Measurements from ENCODE around the gene OIT3. TPM values are rescaled to one million over a fixed set of nuclear protein-coding genes. Genes with fewer than 3 reads are reported as not detected.
A peak's percentile ranks its signal among the peaks of the same experiment; 100 is the strongest.
"Not testable (repeated sequence)": the region's sequence is repeated elsewhere in the genome, so short reads cannot be mapped to it uniquely, and the experiment has no call there.

Gene OIT3
- polyA plus RNA-seq, 10 donors: 5.7 to 10.9 (median 8.5) TPM

DNA sequence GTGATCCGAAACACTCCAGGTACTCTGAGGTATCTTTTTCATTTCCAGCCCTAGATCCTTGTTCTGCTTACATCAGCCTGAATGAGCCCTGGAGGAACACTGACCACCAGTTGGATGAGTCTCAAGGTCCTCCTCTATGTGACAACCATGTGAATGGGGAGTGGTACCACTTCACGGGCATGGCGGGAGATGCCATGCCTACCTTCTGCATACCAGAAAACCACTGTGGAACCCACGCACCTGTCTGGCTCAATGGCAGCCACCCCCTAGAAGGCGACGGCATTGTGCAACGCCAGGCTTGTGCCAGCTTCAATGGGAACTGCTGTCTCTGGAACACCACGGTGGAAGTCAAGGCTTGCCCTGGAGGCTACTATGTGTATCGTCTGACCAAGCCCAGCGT is 5.1 kb downstream of the OIT3 start:
- no peak for DNase-seq

DNA sequence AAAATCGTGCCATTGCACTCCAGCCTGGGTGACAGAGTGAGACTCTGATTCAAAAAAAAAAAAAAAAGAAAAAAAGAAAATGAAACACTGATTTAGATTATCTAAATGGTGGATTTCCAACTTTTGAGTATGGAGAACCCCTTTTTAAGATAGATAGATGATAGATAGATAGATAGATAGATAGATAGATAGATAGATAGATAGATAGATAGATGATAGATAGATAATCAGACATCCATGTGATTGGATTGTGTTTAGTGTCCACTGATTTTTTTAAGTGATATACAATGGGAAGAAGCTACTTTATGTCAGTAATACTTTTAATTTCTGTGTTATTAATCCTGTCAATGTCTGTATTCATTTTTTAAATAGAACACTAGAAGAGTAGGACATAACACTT is 6.0 kb downstream of the OIT3 start:
- DNase-seq: no peak

DNA sequence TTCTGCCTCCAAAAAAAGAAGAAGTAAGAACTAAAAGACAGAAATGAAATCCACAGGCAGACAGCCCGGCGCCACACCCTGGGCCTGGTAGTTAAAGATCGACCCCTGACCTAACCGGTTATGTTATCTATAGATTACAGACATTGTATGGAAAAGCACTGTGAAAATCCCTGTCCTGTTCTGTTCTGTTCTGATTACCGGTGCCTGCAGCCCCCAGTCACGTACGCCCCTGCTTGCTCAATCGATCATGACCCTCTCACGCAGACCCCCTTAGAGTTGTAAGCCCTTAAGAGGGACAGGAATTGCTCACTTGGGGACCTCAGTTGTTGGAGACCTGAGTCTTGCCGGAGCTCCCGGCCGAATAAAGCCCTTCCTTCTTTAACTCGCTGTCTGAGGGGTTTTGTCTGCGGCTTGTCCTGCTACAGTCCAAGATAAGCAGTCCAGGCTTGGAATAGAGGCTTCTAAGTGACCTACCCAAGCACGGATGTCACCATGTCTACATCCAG is 10.5 kb downstream of the OIT3 start:
- DNase-seq: not testable (repeated sequence)

DNA sequence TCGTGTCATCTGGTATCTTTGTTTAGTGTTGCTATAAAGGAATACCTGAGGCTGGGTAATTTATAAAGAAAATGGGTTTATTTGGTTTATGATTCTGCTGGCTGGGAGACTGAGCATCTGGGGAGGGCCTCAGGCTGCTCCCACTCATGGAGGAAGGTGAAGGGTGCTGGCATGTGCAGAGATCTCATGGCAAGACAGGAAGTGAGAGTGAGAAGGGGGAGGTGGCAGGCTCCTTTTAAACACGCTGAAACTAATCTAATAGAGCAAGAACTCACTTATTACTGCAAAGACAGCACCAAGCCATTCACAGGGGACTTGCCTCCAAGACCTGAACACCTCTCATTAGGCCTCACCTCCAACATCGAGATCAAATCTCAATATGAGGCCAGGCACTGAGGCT is 11.3 kb downstream of the OIT3 start:
- DNase-seq: no peak

DNA sequence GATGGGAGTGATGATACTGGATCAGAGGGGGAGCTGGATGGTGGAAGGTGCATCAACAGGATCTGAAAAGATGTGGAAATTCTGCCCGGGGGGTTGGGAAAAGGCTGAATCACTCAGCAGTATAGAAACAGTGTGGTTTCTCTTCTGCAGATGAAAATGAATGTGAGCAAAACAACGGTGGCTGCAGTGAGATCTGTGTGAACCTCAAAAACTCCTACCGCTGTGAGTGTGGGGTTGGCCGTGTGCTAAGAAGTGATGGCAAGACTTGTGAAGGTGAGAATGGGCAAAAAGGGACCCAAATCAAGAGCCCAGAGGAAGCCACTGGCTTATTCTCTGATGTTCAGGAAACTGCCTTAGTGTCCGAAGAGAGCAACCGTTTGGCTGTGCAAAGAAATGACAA is 12.9 kb downstream of the OIT3 start:
- no peak for DNase-seq

DNA sequence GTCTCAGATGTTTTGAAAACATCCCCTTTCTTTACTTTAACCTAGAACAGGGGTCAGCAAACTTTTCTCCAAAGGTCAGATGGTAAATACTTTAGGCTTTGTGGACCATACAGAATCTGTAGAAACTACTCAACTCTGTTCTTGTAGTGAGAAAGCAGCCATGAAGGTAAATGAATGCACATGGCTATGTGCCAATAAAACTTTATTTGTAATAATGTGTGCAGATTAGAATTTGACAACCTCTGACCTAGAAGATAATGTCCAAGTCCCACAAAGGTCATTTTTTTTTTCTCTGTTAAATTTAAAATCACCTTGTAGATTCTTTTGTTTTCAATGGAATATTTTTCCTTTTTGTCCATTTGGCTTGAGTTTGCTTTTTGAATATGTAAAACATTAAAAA is 17.2 kb downstream of the OIT3 start:
- no peak for DNase-seq

DNA sequence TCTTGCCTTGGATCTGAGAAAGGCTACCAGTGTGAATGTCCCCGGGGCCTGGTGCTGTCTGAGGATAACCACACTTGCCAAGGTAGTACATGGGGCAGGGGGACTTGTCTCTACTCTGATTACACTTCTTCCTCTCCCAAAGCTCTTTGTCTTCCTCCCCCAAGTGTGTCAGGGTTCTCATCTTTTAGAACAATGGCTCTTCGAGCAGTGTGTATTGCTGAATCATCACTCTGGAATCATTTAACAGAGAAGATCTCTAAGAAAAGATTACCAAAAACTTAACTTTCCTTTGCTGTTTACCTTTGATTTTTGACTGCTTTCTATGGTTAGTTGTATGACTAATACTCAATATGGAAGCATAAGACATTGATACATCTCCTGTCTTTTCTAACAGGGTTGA is 18.2 kb downstream of the OIT3 start:
- DNase-seq: no peak

DNA sequence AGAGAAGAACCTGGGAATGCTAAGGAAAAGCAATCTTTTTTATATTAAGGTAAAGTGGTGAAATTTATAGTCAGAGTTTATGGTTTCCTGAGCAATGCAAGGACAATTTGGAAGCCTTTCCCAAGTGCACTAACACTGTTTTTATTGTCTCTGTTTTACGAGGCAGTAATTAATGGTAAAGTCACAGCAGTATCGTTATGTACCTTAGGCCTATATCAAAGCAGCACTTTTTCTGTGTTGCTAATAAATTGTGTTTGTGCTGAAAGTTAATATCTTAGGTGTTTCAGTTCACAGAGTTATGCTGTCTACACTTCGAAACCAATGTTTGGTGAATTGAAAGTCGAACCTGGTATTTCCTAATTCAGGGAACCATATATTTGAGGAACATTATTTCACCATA is 19.2 kb downstream of the OIT3 start:
- DNase-seq: no peak

DNA sequence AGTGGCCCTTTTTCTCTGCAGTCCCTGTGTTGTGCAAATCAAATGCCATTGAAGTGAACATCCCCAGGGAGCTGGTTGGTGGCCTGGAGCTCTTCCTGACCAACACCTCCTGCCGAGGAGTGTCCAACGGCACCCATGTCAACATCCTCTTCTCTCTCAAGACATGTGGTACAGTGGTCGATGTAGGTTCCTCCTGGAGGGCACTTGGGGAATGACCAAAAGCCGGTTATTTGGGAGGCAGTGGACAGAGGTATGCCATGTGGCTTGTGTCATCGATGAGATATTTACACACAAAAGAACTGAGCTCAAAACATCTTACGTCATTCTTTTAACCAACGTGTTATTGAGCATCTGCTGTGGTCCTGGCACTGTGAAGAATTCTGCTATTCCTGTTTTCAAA is 19.7 kb downstream of the OIT3 start:
- DNase-seq: no peak

DNA sequence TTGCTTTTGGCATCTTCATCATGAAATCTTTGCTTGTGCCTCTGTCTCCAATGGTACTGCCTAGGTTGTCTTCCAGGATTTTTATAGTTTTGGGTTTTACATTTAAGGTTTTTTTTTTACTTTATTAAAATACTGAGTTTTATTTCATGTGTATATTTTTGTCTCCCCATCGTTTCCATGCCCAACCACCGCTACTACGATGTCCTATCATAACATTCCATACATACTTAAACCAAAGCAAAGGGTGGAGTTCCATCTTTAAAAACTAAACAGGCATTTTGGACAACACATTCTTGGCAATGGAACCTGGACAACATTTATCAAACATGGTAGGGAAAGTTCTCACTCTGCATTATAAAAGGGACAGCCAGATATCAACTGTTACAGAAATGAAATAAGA is 23.7 kb downstream of the OIT3 start:
- not testable (repeated sequence) for DNase-seq

DNA sequence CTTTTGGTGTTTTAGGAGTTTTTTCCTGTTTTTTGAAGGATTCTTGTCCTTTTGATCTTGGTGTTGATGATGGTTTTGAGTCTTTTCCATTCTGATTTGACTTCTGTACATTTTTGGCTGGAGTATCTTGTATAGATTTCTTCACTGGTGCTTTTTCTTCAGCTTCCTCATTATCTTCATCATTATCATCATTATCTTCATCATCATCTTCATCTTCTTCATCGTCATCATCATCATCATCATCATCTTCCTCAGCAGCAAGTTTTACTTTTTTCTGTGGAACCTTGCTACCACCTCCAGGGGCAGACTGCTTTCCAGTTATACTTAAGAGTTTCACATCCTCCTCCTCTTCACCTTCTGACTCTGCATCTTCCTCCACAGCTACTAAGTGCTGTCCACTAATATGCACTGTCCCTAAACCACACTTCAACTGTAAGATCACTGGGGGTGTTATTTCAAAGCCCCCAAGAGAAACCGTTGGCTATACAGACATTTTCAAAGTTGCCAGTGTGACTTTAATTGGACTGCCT is 24.3 kb downstream of the OIT3 start:
- DNase-seq: not testable (repeated sequence)

DNA sequence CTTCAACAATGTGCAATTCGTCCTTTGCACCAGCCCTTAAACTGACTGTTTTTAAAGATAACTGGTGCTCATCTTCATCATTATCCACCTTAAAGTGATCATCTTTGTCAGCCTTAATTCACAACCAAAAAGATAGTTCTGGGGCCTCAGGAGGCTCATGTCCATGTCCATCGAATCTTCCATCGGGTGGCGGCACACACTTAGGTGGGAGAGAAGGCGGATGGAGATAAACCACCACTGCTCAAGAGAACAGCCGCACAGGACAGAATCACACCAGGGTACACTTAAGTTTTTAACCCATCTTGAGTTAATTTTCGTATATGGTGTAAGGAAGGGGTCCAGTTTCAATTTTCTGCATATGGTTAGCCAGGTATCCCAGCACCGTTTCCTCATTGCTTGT is 24.8 kb downstream of the OIT3 start:
- no peak for DNase-seq

DNA sequence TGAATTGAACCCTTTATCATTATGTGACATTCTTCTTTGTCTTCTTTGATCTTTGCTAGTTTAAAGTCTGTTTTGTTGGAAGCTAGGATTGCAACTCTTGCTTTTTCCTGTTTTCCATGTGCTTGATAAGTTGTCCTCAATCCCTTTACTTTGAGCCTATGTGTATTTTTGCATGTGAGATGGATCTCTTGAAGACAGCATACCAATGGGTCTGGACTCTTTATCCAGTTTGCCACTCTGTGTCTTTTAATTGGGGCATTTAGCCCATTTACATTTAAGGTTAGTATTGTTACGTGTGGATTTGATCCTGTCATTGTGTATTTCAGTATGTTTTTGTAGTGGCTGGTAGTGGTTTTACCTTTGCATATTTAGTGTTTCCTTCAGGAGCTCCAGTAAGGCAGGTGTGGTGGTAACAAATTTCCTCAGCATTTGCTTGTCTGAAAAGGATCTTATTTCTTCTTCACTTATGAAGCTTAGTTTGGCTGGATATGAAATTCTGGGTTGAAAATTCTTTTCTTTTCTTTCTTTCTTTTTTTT is 27.7 kb downstream of the OIT3 start:
- DNase-seq: not testable (repeated sequence)

DNA sequence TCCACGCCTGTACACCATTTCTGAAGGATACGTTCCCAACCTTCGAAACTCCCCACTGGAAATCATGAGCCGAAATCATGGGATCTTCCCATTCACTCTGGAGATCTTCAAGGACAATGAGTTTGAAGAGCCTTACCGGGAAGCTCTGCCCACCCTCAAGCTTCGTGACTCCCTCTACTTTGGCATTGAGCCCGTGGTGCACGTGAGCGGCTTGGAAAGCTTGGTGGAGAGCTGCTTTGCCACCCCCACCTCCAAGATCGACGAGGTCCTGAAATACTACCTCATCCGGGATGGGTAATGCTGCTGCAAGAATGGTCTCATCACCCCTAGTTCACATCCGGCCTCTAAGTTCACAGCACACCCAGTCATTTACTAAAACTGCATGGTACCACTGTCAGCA is 30.8 kb downstream of the OIT3 start:
- DNase-seq: no peak

DNA sequence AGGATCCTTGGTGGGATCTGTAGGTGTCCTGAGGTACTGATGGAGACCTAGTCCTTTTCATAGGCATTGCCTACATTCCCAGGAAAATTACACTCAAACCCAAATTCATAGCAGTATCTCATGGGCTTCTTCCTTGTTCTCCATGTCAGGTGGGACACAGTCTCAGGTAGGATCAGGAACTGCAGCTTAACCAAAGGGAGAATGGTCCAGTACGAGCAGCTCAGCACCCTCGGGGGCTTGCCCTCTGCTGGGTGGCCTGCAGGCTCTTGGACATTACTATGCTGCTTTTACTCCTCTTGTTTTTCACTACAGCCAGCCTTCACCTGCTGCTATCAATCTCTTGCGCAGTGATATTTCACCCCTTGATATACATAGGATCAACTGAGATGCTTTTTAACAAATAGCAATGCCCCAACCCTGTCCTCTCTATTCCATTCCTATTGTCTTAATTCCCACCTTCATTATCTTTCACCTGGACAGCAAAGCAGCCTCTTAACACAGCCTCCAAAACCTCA is 32.5 kb downstream of the OIT3 start:
- DNase-seq: no peak

DNA sequence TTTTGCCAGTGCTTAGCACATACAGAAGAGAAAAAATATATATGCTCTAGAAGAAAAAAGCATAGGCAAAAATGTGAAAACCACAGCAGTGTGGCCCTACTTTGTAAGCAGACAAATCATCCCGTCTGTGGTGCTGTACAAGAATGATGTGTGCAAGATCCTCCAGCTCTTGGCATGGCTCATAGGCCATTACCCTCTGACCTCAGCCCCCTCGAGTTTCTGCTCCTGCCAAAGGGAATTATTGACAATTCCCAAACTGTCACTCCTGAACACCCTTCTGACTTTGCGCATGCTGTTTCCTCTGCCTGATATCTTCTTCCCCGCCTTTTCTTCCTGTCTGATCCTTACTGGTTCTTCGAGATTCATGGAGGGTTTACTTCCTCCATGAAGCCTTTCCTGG is 33.9 kb downstream of the OIT3 start:
- DNase-seq: no peak

DNA sequence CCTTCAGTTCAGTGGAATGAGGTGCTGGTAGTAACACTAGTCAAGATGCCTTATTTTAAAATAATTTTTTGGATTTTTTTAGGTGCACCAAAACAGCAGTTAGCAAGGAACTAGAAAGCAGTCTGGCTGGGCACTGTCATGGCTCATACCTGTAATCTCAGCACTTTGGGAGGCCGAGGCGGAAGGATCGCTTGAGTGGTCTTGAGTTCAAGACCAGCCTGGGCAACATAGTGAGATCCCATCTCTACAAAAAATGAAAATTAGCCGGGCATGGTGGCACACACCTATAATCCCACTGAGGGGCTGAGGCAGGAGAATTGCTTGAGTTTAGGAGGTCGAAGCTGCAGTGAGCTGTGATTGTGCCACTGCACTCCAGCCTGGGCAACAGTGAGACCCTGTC is 35.3 kb downstream of the OIT3 start:
- no peak for DNase-seq

DNA sequence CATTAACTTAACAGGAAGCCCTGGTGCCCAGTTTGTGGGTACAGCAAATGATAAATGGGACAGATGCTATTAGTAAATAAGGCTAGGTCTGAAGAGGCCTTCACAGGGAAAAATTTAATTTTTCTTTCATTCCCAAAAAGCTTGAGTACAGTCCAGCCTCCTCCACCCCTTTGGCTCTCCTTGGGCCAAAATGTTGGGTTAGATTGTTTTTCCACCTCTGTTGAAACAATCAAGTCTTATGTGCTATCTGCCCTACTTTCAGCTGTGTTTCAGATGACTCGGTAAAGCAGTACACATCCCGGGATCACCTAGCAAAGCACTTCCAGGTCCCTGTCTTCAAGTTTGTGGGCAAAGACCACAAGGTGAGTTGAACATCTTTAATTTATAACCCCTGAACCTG is 36.7 kb downstream of the OIT3 start:
- DNase-seq: peak in 2 of 3 donors; percentile 23 to 39

DNA sequence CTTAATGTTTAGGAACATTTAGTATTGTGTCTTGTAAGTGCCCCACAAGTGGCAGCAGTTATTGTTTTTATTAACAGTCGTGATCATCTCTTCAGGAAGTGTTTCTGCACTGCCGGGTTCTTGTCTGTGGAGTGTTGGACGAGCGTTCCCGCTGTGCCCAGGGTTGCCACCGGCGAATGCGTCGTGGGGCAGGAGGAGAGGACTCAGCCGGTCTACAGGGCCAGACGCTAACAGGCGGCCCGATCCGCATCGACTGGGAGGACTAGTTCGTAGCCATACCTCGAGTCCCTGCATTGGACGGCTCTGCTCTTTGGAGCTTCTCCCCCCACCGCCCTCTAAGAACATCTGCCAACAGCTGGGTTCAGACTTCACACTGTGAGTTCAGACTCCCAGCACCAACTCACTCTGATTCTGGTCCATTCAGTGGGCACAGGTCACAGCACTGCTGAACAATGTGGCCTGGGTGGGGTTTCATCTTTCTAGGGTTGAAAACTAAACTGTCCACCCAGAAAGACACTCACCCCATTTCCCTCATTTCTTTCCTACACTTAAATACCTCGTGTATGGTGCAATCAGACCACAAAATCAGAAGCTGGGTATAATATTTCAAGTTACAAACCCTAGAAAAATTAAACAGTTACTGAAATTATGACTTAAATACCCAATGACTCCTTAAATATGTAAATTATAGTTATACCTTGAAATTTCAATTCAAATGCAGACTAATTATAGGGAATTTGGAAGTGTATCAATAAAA is 38.9 kb downstream of the OIT3 start:
- no peak for DNase-seq

DNA sequence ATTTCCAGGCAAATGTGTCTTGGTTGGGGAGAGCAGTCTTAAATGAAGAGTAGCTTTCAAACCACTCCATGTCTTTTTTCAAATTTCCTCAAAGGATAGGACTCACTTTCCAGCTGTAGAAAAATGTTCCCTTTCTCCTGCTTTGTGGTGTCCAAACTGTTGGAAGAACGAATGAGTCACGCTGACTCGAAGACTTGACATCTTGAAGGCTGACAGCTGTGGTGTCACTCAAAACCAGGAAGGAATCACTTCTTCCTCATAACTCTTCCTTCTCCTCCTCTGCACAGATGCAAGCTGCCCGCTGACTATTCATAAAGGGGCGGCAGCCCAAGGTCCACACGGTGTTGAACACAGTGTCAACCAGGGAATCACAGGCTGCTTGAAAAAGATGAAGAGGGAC is 41.8 kb downstream of the OIT3 start:
- DNase-seq: no peak

DNA sequence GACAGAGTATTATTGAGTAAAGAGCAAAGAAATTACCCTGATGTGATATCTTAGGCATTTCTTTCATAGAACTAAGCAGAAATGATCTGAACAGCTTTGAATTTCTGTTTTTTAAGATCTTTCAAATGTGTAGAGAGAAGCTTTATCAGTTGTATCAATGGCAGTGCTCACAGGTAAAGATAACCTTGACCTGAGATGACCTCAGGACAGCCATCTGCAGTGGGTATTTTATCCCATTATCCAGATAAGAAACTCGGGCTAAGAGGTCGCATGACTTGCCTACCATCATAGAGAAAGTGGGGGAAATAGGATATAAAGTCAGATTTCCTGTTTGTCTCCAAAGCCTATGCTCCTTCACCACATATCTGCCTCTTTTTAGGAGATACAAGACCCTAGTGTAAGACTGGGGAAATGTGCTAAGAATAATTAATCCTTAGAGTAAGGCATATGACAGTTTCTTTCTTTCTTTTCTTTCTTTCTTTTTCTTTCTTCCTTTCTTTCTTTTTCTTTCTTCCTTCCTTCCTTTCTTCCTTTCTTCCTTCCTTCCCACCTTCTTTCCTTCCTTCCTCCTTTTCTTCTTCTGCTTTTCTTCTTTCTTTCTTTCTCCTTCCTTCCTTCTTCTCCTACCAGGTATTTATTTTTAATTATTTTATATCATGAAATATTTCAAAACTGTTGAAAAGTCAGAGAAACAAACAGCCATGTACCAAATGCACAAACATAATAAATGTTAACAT is 50.1 kb downstream of the OIT3 start:
- DNase-seq: no peak

DNA sequence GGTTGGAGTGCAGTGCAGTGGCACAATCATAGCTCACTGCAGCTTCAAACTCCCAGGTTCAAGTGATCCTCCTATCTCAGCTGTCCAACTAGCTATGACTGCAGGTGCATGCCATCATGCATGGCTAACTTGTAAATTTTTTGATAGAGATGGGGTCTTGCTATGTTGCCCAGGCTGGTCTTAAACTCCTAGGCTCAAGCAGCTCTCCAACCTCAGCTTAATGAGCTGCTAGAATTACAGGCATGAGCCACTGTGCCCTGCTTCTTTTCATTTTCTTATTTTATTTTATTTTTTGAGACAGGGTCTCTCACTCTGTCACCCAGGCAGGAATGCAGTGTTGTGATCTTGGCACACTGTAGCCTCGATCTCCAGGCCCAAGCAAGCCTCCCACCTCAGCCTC is 53.4 kb downstream of the OIT3 start:
- no peak for DNase-seq

DNA sequence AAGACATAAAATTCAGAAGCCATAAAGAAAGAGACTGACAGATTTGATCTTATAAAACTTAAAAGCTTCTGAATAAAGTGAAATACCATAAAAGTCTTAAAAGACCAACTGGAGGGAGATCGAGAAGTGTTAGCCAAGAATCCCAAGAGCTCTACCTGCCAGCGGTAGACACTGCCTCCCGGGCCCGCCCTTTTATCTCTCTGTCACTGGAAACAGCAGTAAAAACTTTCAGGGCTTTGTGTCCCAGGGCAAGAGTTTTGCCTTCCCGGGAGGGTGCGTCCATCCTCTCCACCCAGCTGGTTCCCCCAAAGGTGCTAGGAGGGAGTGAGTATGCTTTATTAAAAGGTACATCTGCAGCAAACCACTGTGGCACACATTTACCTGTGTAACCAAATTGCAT is 55.2 kb downstream of the OIT3 start:
- DNase-seq: no peak

All from muscle of back (tissue), 11 donors.